Measurements from ENCODE around the gene SLC4A1AP.

The SLC4A1AP gene

GRCh38 chr2:27704342-27704876, 40.7 kb downstream of the SLC4A1AP start:
- no peak for FAIRE-seq

GRCh38 chr2:27705851-27706622, 42.3 kb downstream of the SLC4A1AP start:
- no peak for FAIRE-seq

DNA sequence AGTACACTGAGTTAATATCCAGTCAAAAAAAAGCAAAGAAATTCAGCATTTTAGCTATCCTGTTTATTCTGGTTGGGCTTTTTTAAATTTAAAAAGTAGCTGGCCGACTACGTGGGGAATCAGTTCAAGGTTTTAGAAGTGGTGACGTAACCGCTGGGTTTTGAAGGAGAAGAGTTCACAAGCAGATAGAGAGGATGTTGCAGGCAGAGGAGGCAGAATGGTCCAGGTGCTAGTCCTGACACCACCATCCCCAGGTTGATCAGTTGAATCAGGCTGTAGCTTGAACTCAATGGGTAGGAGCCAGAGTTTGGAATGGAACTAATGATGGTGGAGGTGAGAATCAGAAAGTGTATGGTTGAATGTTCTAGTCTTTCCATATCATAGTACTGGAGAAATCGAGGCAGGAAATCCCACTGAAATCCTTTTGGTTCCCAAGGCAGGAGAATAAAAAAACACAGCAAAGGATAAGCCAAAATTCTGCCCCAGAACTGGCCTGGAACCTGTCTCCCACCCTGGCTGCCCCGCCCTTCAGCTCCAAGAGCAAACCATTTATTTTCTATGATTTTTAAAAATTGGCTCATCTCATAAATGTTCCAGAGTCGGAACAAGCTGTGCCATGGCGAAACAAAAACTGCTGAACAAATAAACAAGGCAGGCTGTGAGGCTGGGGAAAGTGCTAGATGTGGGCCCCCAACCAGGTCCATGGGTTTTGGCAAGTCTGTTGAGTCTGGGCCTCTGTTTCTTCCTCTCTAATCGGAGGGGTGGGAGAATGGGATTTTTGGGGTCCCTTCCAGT, 44.0 kb downstream of the SLC4A1AP start:
- no peak for FAIRE-seq

- no peak for FAIRE-seq
Measured at GRCh38 chr2:27708257-27708654, 44.6 kb downstream of the SLC4A1AP start.

DNA sequence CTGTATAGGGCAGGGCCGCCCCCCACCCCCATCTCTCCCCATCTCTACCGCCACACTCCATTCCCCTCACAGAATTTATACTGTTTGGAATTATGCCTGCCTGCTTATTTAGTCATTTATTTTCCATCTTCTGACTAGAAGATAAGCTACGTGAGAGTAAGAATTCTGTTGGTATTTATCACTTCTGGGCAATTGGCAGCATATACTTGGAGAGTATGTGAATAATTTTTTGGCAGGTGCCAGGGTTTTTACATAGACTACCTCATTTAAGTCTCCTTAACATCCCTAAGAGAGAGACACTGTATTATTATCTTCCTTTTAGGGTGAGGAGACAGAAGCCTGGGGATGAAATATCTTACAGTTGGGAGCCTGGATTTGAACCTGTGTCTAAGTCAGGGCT, 45.0 kb downstream of the SLC4A1AP start:
- no peak for FAIRE-seq

DNA sequence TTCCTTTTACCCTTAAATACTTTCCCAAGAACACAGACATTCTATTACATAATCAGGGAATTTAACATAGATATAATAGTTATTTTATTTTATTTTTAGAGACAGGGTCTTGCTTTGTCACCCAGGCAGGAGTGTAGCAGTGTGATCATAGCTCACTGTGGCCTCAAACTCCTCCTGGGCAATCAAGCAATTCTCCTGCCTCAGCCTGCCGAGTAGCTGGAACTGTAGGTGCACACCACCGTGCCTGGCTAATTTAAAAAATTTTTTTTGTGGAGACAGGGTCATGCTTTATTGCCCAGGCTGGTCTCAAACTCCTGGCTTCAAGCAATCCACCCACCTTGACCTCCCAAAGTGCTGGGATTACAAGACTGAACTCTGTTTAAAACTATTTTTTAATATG, 45.6 kb downstream of the SLC4A1AP start:
- FAIRE-seq, result no peak

- no peak for FAIRE-seq
Measured at GRCh38 chr2:27709960-27710575, 46.4 kb downstream of the SLC4A1AP start.

GRCh38 chr2:27710640-27711430, 47.1 kb downstream of the SLC4A1AP start:
- no peak for FAIRE-seq

DNA sequence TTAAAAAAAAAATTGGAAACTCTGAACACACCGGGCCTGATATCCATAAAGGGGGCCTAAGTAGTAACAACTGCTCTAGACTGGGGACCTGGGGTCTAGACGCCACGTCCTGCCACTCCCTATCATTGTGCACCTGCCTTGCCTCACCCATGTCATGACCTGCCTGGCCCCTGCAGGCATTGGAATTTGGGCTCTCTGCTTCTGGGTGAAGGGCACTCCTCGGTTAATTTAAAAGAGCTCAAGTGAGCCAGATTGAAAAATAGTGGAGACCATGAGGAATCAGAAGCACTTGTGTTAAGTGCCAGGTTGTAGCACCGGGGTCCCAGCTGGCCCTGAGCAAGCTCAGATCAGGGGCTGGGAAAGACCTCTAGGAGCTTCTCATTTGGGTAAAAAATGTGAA, 48.1 kb downstream of the SLC4A1AP start:
- FAIRE-seq, result no peak

GRCh38 chr2:27712522-27712921, 48.8 kb downstream of the SLC4A1AP start:
- FAIRE-seq, result no peak

DNA sequence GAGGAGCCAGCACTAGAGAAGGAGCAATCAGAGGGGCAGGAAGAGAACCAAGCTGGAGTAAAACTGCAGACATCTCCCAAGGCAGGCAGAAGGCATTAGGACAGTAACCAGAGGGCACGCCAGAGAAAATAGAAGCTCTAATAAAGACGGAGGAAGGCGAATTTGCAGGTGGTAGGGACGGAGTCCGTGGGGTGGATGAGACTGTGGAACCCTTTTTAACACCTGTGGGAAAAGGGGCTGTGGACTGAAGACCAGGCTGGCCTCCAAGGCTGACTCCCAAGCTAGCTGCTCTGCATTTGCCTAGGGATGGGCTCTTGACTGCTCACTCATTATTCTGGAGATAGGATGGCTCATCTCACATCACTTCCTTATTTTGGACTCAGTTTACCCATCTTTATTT, 49.5 kb downstream of the SLC4A1AP start:
- no peak for FAIRE-seq

- FAIRE-seq, result no peak
Measured at GRCh38 chr2:27714053-27714452, 50.4 kb downstream of the SLC4A1AP start.

- FAIRE-seq, result no peak
Measured at GRCh38 chr2:27714851-27715291, 51.2 kb downstream of the SLC4A1AP start.

DNA sequence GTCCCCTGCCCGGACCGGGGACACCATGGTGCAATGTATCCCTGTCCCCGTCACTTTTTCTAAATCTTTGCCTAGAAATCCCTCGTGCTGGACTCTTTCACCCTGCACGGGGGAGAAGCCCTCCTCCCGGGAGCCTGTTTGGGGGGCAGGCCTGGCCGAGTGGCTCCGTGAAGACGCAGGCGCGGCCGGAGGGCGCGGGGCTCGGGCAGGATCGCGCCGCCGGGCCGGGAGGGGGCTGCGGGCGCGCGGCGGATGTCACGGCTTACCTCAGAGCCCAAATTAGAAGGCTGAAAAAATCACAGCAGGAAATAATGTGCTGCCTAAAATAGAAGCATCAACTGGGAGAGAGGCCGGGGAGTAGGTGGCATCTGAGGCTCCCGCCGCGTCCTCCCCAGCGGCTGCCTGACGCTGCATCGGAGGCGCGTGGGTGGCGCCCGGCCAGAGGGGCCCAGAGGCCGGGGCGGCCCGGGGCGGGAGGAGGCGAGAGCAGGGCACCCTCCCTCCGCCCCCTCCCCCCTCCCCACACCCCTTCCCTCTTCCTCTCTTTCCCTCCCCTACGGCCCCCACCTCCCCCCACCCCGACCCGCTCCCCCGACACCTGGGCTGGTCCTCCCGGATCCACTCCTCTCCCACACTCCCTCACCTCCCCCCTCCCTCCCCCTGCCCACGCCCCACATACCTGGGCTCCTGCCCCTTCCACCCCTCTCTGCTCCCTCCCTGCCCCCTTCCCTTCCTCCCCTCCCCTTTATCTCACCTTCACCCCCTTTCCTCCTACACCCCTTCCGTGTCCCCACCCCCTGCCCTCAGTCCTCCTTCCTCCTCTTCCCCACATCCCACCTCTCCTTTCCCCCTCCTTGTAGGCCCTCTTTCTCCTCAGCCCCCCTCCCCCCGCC, 51.9 kb downstream of the SLC4A1AP start:
- FAIRE-seq, result no peak

DNA sequence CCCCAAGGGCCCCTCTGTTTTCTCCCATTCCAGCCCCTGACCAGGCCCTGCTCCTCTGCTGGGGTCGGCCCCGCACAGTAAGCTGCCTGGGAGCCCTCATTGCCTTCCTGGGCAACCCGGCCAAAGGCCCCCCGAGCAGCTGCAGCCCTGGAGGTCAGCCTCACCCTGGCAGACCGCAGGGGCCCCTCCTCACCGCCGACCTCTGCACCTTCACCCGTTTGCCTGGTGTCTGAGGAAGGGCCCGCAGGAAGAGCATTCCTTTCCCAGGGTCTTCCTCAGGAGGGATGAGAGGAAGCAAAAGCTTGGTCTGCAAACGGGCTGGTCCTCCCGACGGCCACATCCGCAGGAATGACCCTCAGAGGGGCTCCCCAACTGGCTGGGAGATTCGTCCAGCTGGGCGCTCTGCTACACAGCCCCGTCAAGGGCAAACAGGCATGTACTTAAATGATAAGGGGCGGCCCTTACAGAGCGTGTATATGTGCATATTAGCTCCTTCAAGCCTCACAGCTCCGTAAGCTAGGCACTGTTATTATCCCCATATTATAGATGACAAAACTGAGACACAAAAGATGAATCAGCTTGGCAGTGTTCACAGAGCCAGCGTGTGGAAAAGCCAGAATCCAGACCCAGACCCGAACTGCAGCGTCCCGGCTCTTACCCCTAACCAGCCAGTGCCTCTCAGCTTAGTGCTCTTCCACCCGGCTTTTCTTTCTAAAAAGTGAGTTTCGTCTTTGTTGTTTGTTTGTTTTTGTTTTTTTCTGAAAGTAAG, 52.8 kb downstream of the SLC4A1AP start:
- no peak for FAIRE-seq

DNA sequence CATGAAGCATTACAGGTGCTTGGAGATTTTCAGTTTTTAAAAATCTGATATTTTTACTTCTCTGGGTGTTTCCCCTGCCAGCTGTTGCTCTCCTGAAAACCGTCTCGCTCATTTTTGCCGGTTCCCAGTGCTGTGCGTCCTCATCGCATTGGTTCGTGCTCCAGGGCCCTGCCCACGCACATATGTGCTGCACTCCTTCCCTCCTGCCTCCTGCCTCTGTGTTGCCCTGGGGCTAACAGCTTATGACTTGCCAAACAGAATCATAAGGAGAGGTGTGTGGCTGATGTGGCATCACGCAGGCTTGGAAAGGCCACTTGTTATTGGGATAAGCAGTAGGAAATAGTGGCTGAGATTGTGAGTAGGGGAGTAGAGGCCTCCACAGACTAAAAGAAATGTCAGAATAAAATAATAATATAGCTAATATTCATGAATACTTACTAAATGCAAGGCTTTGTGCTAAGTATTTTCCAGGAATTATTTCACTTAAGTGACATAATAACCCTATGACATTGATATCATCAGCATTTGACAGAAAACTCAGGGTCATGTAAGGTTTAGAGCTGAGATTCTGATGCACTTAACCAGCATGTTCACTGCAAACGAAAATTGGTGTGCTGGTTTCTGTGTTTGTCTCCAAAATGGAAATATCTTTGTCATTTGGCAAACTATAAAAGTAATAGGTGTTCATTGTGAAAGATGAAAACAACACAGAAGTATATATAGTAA, 53.5 kb downstream of the SLC4A1AP start:
- no peak for FAIRE-seq

- no peak for FAIRE-seq
Measured at GRCh38 chr2:27720004-27720551, 56.4 kb downstream of the SLC4A1AP start.

GRCh38 chr2:27721335-27721734, 57.6 kb downstream of the SLC4A1AP start:
- FAIRE-seq, result no peak

- no peak for FAIRE-seq
Measured at GRCh38 chr2:27721884-27722485, 58.3 kb downstream of the SLC4A1AP start.
